ENCODE data around the gene CREB3L2.

DNA sequence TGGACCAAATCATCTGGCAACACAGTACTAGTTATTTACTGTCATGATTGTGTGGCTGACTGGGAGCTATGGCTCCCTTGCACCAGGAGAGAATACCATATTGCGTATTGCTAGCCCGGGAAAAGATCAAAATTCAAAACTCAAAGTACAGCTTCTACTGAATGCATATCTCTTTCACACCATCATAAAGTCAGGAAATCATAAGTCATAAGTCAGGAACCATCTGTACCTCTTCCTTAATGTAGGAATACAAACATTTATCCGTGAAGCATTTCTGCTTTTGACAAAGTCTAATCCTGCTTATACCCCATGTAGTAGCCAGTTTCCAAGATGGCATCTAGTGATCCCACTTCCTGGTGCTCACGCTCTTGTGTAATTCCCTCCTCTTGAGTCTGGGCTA, 2.2 kb upstream of the CREB3L2 start:
- TF ChIP-seq, protein P1, sequence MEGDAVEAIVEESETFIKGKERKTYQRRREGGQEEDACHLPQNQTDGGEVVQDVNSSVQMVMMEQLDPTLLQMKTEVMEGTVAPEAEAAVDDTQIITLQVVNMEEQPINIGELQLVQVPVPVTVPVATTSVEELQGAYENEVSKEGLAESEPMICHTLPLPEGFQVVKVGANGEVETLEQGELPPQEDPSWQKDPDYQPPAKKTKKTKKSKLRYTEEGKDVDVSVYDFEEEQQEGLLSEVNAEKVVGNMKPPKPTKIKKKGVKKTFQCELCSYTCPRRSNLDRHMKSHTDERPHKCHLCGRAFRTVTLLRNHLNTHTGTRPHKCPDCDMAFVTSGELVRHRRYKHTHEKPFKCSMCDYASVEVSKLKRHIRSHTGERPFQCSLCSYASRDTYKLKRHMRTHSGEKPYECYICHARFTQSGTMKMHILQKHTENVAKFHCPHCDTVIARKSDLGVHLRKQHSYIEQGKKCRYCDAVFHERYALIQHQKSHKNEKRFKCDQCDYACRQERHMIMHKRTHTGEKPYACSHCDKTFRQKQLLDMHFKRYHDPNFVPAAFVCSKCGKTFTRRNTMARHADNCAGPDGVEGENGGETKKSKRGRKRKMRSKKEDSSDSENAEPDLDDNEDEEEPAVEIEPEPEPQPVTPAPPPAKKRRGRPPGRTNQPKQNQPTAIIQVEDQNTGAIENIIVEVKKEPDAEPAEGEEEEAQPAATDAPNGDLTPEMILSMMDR (conservative IDR thresholded peaks at IDR 0.05; ENCODE audit: low read depth, low read length): no peak
- TF ChIP-seq EZH2 (IDR thresholded peaks at IDR 0.05; ENCODE audit: low read length, unreplicated experiment): no peak
- TF ChIP-seq EZH2phosphoT487 (IDR thresholded peaks at IDR 0.05; ENCODE audit: borderline replicate concordance, low read length): no peak

Measured in PC-3 (cell line).